Caki2 (cell line): Measurements from ENCODE around the gene CHSY1. TPM values are rescaled to one million over a fixed set of nuclear protein-coding genes. Genes with fewer than 3 reads are reported as not detected.
"Not testable (repeated sequence)": the region's sequence is repeated elsewhere in the genome, so short reads cannot be mapped to it uniquely, and the experiment has no call there.

Experiments used
- DNase-seq: peaks from one replicate; pipeline ENCODE4 v3.0.0-alpha.2; 2015; ENCODE audit warnings: low read depth
- in situ Hi-C: cut with HindIII; loops from 2 replicates; pipeline ENCODE4 v1.10.0; 2016; ENCODE audit warnings: low sequenced_read_pairs, low pct_unique_long_range_greater_than_20kb, mixed read lengths
- total RNA-seq: library from RNA; depleted of rRNA; stranded (reverse); fragments of >200 nt; shearing (Covaris generic); gene quantifications from 2 replicates; pipeline ENCODE4 v1.2.3, GENCODE V29; 2014; ENCODE audit warnings: low replicate concordance; rRNA removed

CHSY1 gene
- total RNA-seq, 1 experiment from 2014 or later, result 7.2 TPM

DNA sequence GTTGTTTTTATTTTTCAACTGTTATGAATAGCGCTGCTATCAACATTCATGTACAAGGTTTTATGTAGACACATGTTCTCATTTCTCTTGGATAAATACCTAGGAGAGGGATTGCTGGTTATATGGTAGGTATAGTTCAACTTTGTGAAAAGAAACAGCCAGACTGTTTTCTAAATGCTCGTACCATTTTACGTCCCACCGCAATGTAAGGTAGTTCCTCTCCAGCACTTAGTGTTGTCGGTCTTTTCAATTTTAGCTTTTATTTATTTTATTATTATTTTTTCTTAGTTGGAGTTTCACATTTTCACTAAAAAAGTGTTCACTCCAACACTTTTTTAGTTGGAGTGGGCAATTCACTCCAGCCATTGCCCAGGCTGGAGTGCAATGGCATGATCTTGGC, 117.1 kb downstream of the CHSY1 start:
- in situ Hi-C loops, result no loop called here
- no peak for DNase-seq

DNA sequence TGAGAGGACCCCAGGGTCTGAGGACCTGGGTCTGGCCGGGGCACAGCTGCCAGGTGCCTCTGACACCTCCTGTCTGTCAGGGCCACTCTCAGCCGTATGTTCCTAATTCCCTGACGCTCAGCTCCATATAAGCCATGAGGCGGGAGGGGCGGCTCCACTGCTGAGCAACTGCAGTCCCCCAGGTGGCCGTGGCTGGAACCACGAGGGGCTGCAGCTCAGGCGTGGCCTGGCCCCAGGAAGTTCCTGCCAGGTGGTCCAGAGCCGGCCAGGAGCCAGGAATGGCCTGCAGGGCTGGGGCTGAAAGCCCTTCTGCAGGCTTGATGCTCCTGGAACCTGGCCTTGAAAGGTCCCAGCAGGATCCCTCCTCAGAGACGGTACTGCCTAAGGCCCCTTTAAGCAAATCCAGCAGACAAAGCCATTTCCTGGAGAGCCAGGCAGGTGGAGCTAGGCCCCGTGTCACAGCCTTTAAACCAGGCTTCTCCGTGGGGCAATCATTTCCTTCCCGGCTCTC, 118.0 kb downstream of the CHSY1 start:
- in situ Hi-C loops, result no loop called here
- no peak for DNase-seq

GRCh38 chr15:101133181-101133460, 118.7 kb downstream of the CHSY1 start:
- in situ Hi-C loops, result no loop called here
- no peak for DNase-seq

GRCh38 chr15:101132390-101133180, 119.3 kb downstream of the CHSY1 start:
- DNase-seq, result no peak
- in situ Hi-C loops, result no loop called here

- in situ Hi-C loops, result no loop called here
- no peak for DNase-seq
These were observed 120.1 kb downstream of the CHSY1 start for GRCh38 chr15:101131489-101132389.

- in situ Hi-C loops, result no loop called here
- no peak for DNase-seq
These were observed 121.9 kb downstream of the CHSY1 start for GRCh38 chr15:101129851-101130380.

- in situ Hi-C loops, result no loop called here
- DNase-seq, result peak; percentile 12
These were observed 123.4 kb downstream of the CHSY1 start for GRCh38 chr15:101128221-101129015.

- peak; percentile 28 for DNase-seq
- in situ Hi-C loops, result no loop called here
These were observed 124.3 kb downstream of the CHSY1 start for GRCh38 chr15:101127506-101128076.

DNA sequence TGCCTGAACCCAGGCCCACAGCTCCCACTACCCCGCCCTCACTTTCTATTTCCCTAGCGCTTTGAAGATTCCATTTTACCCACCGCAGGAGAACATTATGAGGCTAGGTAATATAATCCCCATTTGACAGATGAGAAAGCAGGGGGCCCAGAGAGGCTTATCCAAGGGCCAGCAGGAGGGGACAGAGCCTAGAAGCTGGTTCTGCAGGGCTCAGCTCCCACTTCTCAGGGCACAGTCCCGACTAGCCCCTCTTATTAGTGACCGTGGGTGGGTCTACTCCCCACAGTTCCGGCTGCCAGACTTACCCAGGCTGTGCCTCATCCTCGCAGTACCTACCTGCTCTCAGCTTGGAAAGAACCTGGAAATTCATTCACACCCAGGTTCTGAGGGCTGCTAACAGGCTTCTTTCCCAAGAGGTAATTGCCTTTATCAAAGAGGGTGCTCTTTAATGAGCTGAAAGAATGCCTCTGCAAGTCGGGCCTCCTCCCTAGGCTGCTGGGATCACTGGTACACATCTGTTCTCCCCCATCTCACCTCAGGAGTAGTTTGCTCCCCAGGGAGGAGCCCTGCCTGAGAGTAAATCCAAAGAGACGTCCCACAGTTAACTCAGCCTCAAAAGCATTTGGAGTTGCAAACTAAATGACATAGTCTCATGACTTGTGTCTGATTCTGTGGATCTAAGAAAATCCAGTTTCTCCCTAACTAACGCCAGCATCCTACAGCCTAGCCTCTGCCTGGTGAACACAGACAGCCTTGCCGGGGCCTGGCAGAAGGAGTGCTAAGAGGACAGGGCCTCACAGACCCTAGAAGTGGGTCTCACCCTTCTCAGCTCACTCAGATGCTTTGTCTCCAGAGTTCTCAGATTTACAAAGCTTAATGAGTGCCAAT, 125.0 kb downstream of the CHSY1 start:
- DNase-seq, result no peak

DNA sequence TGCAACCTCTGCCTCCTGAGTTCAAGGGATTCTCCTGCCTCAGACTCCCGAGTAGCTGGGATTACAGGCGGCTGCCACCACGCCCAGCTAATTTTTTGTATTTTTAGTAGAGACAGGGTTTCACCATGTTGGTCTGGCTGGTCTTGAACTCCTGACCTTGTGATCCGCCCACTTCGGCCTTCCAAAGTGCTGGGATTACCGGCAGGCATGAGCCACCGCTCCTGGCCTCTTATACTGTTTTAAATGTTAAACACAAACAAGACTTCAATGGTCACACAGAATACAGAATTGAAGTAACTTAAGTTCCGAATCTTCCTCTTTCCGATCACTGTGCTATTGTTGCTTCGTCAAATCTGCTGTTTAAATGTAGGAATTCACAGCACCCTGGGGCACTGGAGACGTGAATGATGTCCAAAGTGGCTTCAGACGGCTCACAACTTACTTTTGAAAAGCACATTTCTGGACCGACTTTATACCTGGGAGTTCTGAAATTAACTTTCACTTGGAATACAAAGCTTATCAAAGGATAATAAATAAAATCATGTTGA, 125.9 kb downstream of the CHSY1 start:
- in situ Hi-C loops, DNase-seq: not testable (repeated sequence)

More for the DNA sequence above, 125.0 kb downstream of the CHSY1 start:
- in situ Hi-C loops, result no loop called here

Other genes starting within 250 kb of the CHSY1 start
- gene SELENOS, start 25.4 kb upstream of the CHSY1 start, total RNA-seq, result 93.1 and 96.6 TPM in 2 replicates
- gene SNRPA1, start 43.2 kb upstream of the CHSY1 start, total RNA-seq, result 46.7 and 55.2 TPM in 2 replicates
- 5.5 and 9.4 TPM in 2 replicates for gene PCSK6, start 237.7 kb upstream of the CHSY1 start, total RNA-seq